ENCODE results near the gene CLASP1.
A peak's percentile ranks its signal among the peaks of the same experiment; 100 is the strongest.
"Not testable (repeated sequence)": the region's sequence is repeated elsewhere in the genome, so short reads cannot be mapped to it uniquely, and the experiment has no call there.

Gene CLASP1

GRCh38 chr2:121658393-121658792 is 9.1 kb upstream of the CLASP1 start:
- DNase-seq = not testable (repeated sequence)

GRCh38 chr2:121653035-121653434 is 3.8 kb upstream of the CLASP1 start:
- DNase-seq = no peak

- peak; percentile 7 to 10 for DNase-seq
Observed at GRCh38 chr2:121650315-121650930, 1.2 kb upstream of the CLASP1 start.

- peak; percentile 88 to 97 for DNase-seq
Observed at GRCh38 chr2:121649596-121650314, 493 bp upstream of the CLASP1 start.

- DNase-seq = peak; percentile 38 to 56
Observed at GRCh38 chr2:121648206-121649148, 785 bp downstream of the CLASP1 start.

- no peak for DNase-seq
Observed at GRCh38 chr2:121647396-121647795, 1.9 kb downstream of the CLASP1 start.

- no peak for DNase-seq
Observed at GRCh38 chr2:121644715-121645114, 4.5 kb downstream of the CLASP1 start.

GRCh38 chr2:121643877-121644276 is 5.4 kb downstream of the CLASP1 start:
- no peak for DNase-seq

- no peak for DNase-seq
Observed at GRCh38 chr2:121640380-121641316, 8.6 kb downstream of the CLASP1 start.

- not testable (repeated sequence) for DNase-seq
Observed at GRCh38 chr2:121639846-121640245, 9.4 kb downstream of the CLASP1 start.

GRCh38 chr2:121638333-121638732 is 10.9 kb downstream of the CLASP1 start:
- no peak for DNase-seq

GRCh38 chr2:121635371-121635770 is 13.9 kb downstream of the CLASP1 start:
- DNase-seq = no peak

- DNase-seq = no peak
Observed at GRCh38 chr2:121634354-121635307, 14.6 kb downstream of the CLASP1 start.

GRCh38 chr2:121633463-121633862 is 15.8 kb downstream of the CLASP1 start:
- no peak for DNase-seq

GRCh38 chr2:121627525-121628050 is 21.7 kb downstream of the CLASP1 start:
- no peak for DNase-seq

- DNase-seq = no peak
Observed at GRCh38 chr2:121626777-121627524, 22.3 kb downstream of the CLASP1 start.

- no peak for DNase-seq
Observed at GRCh38 chr2:121625953-121626352, 23.3 kb downstream of the CLASP1 start.

- no peak for DNase-seq
Observed at GRCh38 chr2:121617042-121617599, 32.1 kb downstream of the CLASP1 start.

GRCh38 chr2:121613774-121614173 is 35.5 kb downstream of the CLASP1 start:
- no peak for DNase-seq

GRCh38 chr2:121613152-121613551 is 36.1 kb downstream of the CLASP1 start:
- no peak for DNase-seq

All from CD4-positive, alpha-beta T cell treated with Interleukin-1 beta for 1 hour (primary cell).